Measurements from ENCODE around the gene SPIRE2. TPM values are rescaled to one million over a fixed set of nuclear protein-coding genes. Genes with fewer than 3 reads are reported as not detected.

The SPIRE2 gene
- total and polyA plus RNA-seq, 2 of the 4 experiments (the other 2 are of a cell fraction) = 0.72 to 1.9 TPM

GRCh38 chr16:89893642-89894548 is 65.6 kb downstream of the SPIRE2 start:
- Histone ChIP-seq H4K91ac (ENCODE audit: insufficient read depth, low read depth, low read length) (no peak overlapping the region), H3K9me3 (ENCODE audit: control insufficient read depth, insufficient read depth, low read length) (no peaks in the 10 kb centered on the region), H2AFZ (replicated peaks; ENCODE audit: low read length, poor library complexity) (no peak overlapping the region), H3K18ac (ENCODE audit: low read depth, low read length) (no peak overlapping the region), H3K9ac (ENCODE audit: low read depth, low read length) (no peak overlapping the region), H3K79me1 (ENCODE audit: low read depth in 1 of 2, low read length in 2 of 2) (peaks cover 15 to 62% of the 10 kb centered on the region in 2 experiments), H4K5ac (ENCODE audit: low read depth, low read length) (no peak overlapping the region), H2AK5ac (ENCODE audit: low read depth, low read length) (no peak overlapping the region), H3K56ac (ENCODE audit: extremely low read depth, insufficient read depth, low read length) (no peak overlapping the region), H3K4me2 (ENCODE audit: low read depth, low read length) (no peak overlapping the region), H4K8ac (ENCODE audit: low read depth in 2 of 2, low read length in 2 of 2) (no peak overlapping the region), H3K4ac (ENCODE audit: low read depth, low read length) (no peak overlapping the region), H2BK5ac (ENCODE audit: low read depth, low read length, poor library complexity, severe bottlenecking) (no peak overlapping the region), H3K4me3 (ENCODE audit: insufficient read depth, low read depth, low read length) (no peak overlapping the region), H3K27me3 (ENCODE audit: control insufficient read depth, insufficient read depth, low read length) (no peaks in the 10 kb centered on the region), H3K27ac (ENCODE audit: insufficient read depth, low read length) (no peak overlapping the region), H3K9me1 (ENCODE audit: insufficient read depth, low read length) (peaks cover 4% of the 10 kb centered on the region), H3K14ac (replicated peaks; ENCODE audit: low read depth, low read length) (no peak overlapping the region), H3K4me1 (ENCODE audit: control insufficient read depth, insufficient read depth, low read length) (no peaks in the 10 kb centered on the region), H2BK120ac (ENCODE audit: low read depth, low read length) (no peak overlapping the region), H3K23ac (ENCODE audit: low read depth, low read length) (no peak overlapping the region), H2BK15ac (ENCODE audit: low read depth, low read length) (no peak overlapping the region), H4K20me1 (ENCODE audit: insufficient read depth, low read length) (peaks cover 49% of the 10 kb centered on the region), H2AK9ac (replicated peaks; ENCODE audit: low read depth, low read length, poor library complexity) (peak overlapping the region; percentile 37), H2BK20ac (ENCODE audit: low read depth, low read length) (no peak overlapping the region), H3K36me3 (ENCODE audit: control insufficient read depth, insufficient read depth, low read length) (peaks cover 66% of the 10 kb centered on the region)
- POLR2A ChIA-PET (ENCODE audit: unreplicated experiment) = no interaction called here
- CTCF ChIA-PET = no interaction called here
- ATAC-seq (ENCODE audit: low read depth) (no peak), DNase-seq (no peak)
- in situ Hi-C loops (cut with MboI; ENCODE audit: low sequenced_read_pairs) = no loop called here
- TF ChIP-seq MAFK (IDR thresholded peaks at IDR 0.05; ENCODE audit: low read depth, low read length) (no peak), RAD21 (IDR thresholded peaks at IDR 0.05; ENCODE audit: low read length) (no peak), CEBPB (IDR thresholded peaks at IDR 0.05; ENCODE audit: low read depth, low read length) (no peak), POLR2A (IDR thresholded peaks at IDR 0.05; ENCODE audit: low read depth, low read length) (no peak), CHD1 (IDR thresholded peaks at IDR 0.05; ENCODE audit: low read depth, low read length) (no peak)
- WGBS, 2 experiments (ENCODE audit: extremely low coverage in 2 of 2, insufficient read length in 1 of 2) = 97% methylated on average over 24 of the region's 45 CpGs; no CpG with 5 or more reads in 1 of the 2 experiments
- intact Hi-C loops (cut with micrococcal nuclease) = no loop called here
- no TSS peak for BruUV-seq (replicated peaks)
- dilution Hi-C loops (cut with HindIII; ENCODE audit: low sequenced_read_pairs, unreplicated experiment) = no loop called here

All from IMR-90 (cell line).